Measurements from ENCODE around the gene GTF2H4. TPM values are rescaled to one million over a fixed set of nuclear protein-coding genes. Genes with fewer than 3 reads are reported as not detected.

Gene GTF2H4
- polyA plus RNA-seq, 1 donor from 2014 or later: 101 TPM

- Histone ChIP-seq H3K36me3 (ENCODE audit: insufficient read depth, low read length) (no peaks in the 10 kb centered on the region), H3K9me3 (ENCODE audit: low read length) (no peaks in the 10 kb centered on the region), H2AFZ (ENCODE audit: low read depth, low read length) (no peak within 1 kb of the TSS), H3K27me3 (ENCODE audit: insufficient read depth, low read depth, low read length) (no peaks in the 10 kb centered on the region), H3K79me2 (replicated peaks; ENCODE audit: insufficient read depth, low read length) (no peaks in the 10 kb centered on the region), H3K9me2 (ENCODE audit: insufficient read depth, low read length) (no peaks in the 10 kb centered on the region), H3K27ac (ENCODE audit: low read length) (no peak within 1 kb of the TSS), H3F3A (ENCODE audit: insufficient read depth, low read length, poor library complexity, severe bottlenecking) (no peaks in the 10 kb centered on the region), H3K9ac (ENCODE audit: low read length) (no peak within 1 kb of the TSS), H3K4me2 (ENCODE audit: low read length) (no peak within 1 kb of the TSS), H3K4me3 (ENCODE audit: low read length) (no peak within 1 kb of the TSS), H4K20me1 (ENCODE audit: insufficient read depth) (no peaks in the 10 kb centered on the region)
- TF ChIP-seq RAD21 (conservative IDR thresholded peaks at IDR 0.05): no peak
- no peak for TF ChIP-seq TAF1 (IDR thresholded peaks at IDR 0.05; ENCODE audit: low read depth)
- TF ChIP-seq EZH2 (IDR thresholded peaks at IDR 0.05; ENCODE audit: borderline replicate concordance, insufficient read depth, low read length, poor library complexity, severe bottlenecking): no peak
- TF ChIP-seq CTCF (IDR thresholded peaks at IDR 0.05; ENCODE audit: poor library complexity, severe bottlenecking): no peak
- TF ChIP-seq MXI1 (conservative IDR thresholded peaks at IDR 0.05; ENCODE audit: poor library complexity, severe bottlenecking): no peak
- no peak for TF ChIP-seq SMC3 (conservative IDR thresholded peaks at IDR 0.05; ENCODE audit: poor library complexity)
- TF ChIP-seq REST (IDR thresholded peaks at IDR 0.05; ENCODE audit: borderline replicate concordance): no peak
- no peak for TF ChIP-seq POLR2AphosphoS5 (IDR thresholded peaks at IDR 0.05)
- no peak for TF ChIP-seq EP300 (conservative IDR thresholded peaks at IDR 0.05; ENCODE audit: poor library complexity, severe bottlenecking)
Measured at GRCh38 chr6:30931969-30932645, 24.1 kb downstream of the GTF2H4 start, which contains the start of gene SFTA2. Gene SFTA2, minus strand, starts transcription at chr6:30932170. Its CDS starts 74 bp downstream, at chr6:30932096.

- Histone ChIP-seq H3K9ac (ENCODE audit: low read length) (no peak overlapping the region), H3K36me3 (ENCODE audit: insufficient read depth, low read length) (no peaks in the 10 kb centered on the region), H3K9me3 (ENCODE audit: low read length) (no peaks in the 10 kb centered on the region), H3K9me2 (ENCODE audit: insufficient read depth, low read length) (no peaks in the 10 kb centered on the region), H4K20me1 (ENCODE audit: insufficient read depth) (no peaks in the 10 kb centered on the region), H2AFZ (ENCODE audit: low read depth, low read length) (no peak overlapping the region), H3K4me2 (ENCODE audit: low read length) (no peak overlapping the region), H3K27ac (ENCODE audit: low read length) (no peak overlapping the region), H3K79me2 (replicated peaks; ENCODE audit: insufficient read depth, low read length) (no peaks in the 10 kb centered on the region), H3F3A (ENCODE audit: insufficient read depth, low read length, poor library complexity, severe bottlenecking) (no peaks in the 10 kb centered on the region), H3K4me3 (ENCODE audit: low read length) (no peak overlapping the region), H3K27me3 (ENCODE audit: insufficient read depth, low read depth, low read length) (no peaks in the 10 kb centered on the region)
- TF ChIP-seq POLR2AphosphoS5 (IDR thresholded peaks at IDR 0.05): no peak
- TF ChIP-seq MXI1 (conservative IDR thresholded peaks at IDR 0.05; ENCODE audit: poor library complexity, severe bottlenecking): no peak
- TF ChIP-seq CTCF (IDR thresholded peaks at IDR 0.05; ENCODE audit: poor library complexity, severe bottlenecking): no peak
- no peak for TF ChIP-seq SMC3 (conservative IDR thresholded peaks at IDR 0.05; ENCODE audit: poor library complexity)
- TF ChIP-seq RAD21 (conservative IDR thresholded peaks at IDR 0.05): no peak
- no peak for TF ChIP-seq EZH2 (IDR thresholded peaks at IDR 0.05; ENCODE audit: borderline replicate concordance, insufficient read depth, low read length, poor library complexity, severe bottlenecking)
- TF ChIP-seq EP300 (conservative IDR thresholded peaks at IDR 0.05; ENCODE audit: poor library complexity, severe bottlenecking): no peak
- no peak for TF ChIP-seq REST (IDR thresholded peaks at IDR 0.05; ENCODE audit: borderline replicate concordance)
- no peak for TF ChIP-seq TAF1 (IDR thresholded peaks at IDR 0.05; ENCODE audit: low read depth)
Measured at GRCh38 chr6:30932665-30933365, 24.8 kb downstream of the GTF2H4 start.
